HG02798 (cell line): ENCODE data around the gene SLC38A10.
"Not testable (repeated sequence)": the region's sequence is repeated elsewhere in the genome, so short reads cannot be mapped to it uniquely, and the experiment has no call there.

ENCODE experiments used
- ATAC-seq: cut with Tn5 transposase; IDR thresholded peaks from one replicate; pipeline ENCODE4 v1.9.1; 2021; ENCODE audit warnings: mild to moderate bottlenecking; ENCODE audit not compliant: unreplicated experiment, poor library complexity

SLC38A10 gene

DNA sequence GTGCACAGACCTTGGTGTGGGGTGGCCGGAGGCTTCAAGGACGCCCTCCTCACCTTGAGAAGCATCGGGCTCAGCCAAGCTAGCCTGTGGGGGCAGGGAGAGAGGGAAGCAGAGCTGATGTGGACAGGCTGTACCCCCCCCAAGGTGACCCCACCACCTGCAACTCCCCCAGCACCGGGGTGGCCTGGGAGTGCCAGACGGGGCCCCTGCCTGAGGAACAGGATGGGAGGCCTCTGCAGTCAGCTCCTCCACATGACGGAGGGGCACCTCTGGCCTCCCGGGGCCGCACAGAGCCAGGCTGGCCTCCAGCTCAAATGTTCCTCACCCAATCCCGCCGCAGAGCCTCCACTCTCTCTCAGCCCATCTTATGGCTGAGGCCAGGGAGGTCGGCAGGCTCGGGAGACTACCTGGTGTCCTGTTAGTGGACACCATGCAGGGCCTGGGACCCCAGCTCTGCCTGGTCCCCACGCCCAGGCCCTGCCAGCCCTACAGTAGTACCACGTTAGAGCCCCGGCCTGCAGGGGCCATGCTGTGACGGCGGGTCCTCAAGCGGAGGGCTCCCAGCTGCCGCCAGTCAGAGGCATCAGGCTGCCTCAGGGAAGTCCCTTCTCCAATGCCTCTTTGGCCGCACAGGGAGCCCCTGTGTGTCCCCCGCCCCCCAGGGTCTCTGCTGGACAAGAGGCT is 19.4 kb upstream of the SLC38A10 start:
- ATAC-seq: no peak

DNA sequence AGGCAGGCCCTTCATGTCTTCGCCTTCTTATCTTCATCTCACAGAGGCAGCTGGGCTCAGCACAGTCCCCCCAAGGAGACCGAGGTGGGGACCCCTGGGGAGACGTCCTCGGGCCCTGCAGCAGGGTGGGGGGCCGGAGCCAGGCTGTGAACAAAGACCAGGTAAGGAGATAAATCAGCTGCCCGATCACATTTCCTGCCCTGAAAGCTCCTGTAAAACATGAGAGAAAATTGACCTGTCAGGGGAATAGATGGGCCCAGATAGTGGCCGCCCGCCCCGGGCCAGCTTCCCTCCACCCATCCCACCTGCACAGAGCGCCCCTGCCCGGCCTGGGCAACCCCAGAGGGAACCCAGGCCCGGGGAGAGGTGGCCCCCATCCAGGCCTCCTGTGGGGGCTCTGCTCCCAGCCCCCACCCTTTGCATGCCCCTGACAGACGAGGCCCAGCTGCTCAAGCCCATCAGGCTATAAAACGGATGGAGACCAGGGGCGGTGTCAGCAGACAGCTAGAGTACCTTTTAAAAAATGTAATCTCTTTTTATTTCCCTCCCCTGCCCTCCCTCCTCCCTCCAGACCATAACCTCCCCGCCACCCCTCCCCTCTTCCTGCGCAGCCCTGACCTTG is 18.8 kb upstream of the SLC38A10 start:
- no peak for ATAC-seq

DNA sequence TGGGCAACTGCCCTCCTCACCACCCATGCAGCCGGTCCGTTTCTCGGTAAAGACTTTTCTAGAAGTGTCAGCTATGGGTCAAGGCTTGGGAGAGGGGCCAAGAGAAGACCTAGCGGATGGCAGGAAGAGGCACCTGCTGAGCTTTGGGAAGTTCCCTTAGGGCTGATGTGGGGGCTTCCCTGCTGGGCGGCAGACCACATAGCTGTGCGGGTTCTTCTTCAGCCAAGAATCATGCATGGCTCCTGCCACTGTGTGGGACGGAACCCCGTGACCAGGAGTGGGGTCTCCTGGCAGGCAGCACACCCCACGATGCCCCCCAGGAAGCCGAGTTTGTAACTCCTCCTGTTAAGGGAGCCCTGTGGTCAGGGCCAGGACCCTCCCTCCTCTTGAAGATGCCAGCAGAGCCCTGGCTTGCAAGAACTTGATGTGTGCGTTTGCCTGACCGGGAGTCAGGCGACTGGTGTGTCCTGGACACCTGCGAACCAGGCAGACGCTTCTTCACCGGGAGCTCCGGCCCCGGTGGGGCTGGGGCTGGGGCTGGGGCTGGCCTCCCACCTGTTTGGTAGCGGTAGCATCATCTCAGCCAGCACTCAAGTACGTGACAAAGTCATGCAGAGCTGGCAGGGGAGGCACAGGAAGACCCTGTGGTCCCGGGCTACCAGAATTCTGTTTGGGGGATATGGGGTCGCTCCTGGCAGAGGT is 17.7 kb upstream of the SLC38A10 start:
- ATAC-seq: no peak

DNA sequence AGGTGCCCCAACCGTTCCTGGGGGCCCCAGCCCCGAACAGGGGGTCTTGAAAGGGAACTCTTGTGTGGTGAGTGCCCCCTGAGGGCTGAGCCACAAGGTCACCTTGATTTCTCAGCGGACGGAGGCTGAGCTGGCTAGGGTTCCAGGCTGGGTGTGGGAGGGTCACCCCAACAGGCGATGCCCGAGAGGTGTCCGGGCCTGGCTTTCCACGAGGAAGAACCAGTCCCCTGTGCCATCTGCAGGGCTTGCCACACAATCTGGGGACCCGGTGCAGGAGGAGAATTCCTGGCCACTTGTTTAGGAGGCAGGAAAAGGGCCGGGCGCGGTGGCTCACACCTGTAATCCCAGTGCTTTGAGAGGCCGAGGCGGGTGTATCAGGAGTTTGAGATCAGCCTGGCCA is 16.8 kb upstream of the SLC38A10 start:
- no peak for ATAC-seq

DNA sequence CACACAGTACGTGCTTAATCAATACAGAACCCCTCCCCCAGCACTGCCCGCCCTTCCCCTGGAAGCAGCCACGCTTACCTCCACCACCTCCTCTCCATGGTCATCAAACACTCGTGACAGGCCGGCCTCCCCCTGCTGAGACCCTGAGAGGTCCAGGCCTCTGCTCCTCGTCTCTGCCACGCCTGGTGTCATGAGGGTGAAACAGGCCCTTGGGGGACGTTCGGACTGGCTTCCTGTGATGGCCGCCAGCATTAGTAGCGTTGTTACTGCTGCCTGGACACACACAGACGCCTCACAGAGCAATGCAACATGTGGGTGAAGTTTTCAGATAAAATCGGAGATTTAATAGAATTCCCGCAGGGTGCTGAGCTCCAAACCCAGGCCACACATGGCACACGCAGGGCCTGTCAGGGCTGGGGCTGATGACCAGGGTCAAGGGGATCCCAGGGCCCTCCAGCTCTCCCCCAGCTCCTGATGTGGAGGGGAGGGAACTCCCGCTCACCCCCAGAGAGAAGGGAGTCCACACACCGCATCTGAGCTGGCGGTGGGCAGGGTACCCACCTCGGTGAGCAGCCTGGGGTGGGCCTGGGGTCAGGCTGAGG is 15.9 kb upstream of the SLC38A10 start:
- no peak for ATAC-seq

DNA sequence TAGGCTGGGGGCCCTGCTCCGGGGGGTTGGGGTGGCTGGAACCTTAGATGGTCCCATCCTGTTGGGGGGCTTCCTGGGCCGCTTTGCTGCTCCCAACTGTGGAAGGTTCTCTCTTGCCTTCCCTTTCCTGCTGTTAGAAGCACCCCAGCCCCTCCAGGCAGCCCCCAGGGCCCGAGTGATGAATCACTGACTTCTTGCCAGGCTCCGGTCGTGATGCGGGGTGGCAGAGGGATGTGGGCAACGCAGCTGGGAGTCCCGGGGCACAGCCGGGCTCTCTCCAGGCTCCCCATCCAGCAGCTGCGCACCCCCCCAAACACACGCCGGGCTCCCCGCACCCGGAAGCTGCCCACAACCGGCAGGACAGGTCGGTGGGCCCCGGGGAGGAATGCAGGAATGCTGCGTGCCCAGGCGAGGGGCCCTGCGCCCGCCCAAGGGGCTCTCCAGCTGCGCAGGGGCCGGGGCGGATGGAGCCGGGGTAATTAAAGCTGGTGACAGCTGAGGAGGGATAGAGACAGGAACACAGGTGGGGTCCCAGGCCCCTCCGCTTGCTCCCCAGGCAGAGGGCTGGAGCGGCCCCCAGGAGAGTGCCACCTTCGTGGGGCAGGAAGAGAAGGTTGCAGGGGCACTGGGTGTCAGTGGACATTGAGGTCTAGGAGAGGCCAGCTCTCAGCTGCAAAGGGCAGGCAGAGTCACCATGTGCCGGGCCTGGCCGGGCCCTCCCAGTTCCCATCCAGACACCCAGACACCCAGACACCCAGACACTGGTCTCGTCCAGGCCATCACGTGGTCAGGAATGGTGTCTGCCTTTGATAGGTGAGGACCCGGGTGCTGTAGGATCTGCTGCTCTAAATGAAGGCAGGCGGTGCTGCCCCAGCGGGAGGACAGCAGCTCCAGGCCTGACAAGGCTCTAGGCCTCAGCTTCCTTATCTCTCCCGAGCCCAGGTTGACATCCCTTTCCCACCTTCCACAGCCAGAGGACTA is 15.0 kb upstream of the SLC38A10 start:
- ATAC-seq: no peak

DNA sequence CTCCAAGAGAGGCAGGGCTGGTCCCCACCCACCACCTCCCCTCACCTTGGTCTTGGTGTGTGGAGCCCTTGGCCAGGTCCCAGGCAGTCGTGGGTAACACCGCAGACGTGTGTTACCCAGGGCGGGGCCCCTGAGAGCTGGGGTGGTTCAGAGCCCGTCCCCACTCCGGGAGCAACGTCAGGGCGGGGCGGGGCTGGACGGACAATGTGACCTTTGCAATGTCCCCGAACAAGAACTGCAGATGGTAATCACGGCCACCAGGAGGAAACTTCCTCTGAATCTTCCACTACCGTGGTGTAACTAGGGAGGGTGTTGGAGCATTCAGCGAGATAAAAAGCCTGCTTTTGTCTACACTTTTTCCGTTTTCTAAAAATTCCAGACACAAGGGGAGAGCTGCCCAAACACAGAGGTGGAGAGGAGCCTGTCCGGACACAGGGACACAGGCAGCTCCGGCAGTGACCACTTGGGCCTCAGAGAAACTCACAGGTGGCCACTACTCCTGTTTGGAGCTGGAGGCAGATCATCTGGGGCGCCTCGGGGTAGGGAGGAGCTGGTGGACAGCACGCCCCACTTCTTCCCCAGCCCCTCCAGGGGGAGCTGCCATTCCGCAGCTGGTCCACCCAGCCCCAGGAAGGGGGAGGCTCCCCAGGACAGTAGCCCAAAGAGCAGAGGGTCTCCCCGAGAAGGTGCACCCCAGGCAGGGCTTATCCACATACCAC is 14.2 kb upstream of the SLC38A10 start:
- ATAC-seq: no peak

DNA sequence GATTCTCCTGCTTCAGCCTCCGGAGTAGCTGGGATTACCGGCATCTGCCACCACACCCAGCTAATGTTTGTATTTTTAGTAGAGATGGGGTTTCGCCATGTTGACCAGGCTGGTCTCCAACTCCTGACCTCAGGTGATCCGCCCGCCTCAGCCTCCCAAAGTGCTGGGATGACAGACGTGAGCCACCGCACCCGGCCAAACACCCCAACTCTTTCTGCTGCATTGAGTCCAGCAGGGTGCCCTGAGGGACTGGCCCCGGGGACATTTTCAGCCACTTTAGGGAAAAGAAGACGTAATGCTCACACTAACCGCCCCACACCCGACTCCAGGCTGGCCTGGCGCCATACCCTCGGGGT is 13.7 kb upstream of the SLC38A10 start:
- ATAC-seq: not testable (repeated sequence)

DNA sequence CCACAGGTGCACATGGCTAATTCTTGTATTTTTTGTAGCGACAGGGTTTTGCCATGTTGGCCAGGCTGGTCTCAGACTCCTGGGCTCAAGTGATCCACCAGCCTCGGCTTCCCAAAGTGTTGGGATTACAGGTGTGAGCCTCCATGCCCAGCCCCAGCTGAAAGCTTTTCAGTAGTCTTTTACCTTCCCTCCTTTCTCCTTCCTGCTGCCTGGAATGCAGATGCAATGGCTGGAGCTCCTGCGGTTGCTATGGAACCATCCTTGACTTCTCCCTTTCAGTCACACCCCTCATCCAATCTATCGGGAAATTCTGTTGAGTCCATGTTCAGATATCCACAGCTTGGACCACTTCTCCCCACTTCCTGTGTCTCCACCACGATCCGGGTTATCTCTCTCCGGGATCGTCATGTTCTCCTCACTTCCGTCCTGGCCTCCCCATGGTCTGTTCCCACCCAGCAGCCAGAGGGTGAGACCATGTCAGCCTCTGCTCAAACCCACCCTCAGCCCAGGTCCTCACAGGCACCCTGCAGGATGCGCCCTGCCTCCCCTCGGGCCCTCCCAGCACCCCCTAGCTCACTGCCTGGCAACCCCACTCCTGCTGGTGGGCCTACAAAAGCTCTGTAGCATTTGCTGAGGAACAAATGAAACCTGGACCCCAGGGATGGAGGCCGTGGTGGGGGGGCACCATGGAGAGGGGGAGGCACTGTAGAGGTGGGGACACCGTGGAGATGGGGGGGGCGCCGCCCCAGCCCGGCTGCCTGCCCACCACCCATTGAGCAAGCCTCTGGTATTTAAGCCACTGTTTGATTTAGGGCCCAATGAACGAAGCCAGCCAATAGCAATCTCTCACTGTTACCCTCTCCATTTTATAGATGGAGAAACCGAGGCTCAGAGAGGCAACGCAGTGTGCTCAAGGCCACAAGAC is 12.8 kb upstream of the SLC38A10 start:
- no peak for ATAC-seq

DNA sequence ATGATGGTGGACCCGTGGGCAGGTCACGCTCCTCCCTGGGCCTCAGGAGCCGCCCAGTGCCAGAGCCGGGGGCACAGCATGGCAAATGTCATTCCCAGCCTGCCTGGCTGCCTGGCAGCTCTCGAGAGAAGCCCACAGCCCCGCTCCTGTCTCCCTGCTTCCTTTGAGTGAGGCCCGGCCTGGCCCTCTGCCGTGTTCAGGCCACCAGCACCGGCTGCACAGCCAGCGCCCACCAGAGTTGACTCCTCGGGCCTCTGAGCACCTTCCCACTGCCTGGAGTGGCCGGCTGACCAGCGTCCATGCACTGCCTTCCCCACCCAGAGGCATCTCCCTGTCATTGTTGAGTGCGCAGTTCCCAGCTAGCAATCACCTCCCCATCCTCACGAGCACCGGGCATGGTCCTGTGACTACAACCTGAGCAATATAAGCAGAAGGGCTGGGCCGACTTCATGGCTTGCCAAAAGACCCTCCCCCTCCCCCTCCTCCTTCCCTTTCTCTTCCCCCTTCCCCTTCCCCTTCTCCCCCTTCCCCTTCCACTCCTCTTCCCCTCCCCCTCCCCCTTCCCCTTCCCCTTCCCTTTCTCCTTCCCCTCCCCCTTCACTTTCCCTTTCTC is 11.9 kb upstream of the SLC38A10 start:
- no peak for ATAC-seq

DNA sequence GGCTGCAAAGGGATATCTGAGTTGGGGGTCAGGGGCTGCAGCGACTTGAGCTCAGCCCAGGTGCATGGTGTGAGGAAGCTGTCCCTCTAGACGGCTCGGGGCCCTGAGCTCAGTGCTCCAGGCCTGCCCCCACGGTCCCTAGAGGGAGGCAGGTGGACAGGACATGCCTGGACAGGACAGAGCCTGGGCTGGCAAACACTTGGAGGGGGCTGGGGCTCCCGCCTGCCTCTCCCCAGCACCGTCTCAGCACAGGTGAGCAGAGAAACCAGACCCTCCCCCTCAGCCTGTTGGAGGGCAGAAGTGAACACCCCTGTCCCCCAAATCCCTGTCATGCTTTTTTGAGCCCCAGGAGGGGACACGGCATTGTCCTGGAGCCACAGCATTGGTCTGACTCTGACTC is 11.4 kb upstream of the SLC38A10 start:
- ATAC-seq: no peak

DNA sequence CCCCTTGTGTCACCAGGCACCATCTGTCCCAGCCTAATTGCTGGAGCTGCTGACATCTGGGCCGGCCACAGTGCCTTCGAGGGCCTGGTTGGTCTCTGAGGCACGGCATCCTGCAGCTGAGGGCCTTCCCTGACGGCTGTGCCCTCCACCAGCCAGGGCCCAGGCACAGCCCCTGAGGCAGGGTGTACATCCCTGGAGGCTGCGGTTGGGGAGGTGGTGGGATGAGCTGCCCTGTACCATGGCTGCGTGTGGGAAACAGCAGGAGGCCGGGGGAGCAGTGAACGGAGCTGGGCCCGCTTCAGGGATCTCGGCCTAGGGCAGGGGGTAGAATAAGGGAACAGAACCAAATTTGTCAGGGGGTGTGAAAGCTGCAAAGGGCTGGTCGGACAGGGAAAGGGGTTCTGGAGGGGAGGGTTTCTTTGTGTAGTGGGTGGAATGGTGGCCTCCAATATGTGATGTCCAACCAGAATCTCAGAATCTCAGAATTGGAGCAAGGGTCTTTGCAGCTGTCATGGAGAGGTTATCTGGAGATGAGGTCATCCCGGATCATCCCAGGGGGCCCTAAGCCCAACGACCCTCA is 10.0 kb upstream of the SLC38A10 start:
- no peak for ATAC-seq

DNA sequence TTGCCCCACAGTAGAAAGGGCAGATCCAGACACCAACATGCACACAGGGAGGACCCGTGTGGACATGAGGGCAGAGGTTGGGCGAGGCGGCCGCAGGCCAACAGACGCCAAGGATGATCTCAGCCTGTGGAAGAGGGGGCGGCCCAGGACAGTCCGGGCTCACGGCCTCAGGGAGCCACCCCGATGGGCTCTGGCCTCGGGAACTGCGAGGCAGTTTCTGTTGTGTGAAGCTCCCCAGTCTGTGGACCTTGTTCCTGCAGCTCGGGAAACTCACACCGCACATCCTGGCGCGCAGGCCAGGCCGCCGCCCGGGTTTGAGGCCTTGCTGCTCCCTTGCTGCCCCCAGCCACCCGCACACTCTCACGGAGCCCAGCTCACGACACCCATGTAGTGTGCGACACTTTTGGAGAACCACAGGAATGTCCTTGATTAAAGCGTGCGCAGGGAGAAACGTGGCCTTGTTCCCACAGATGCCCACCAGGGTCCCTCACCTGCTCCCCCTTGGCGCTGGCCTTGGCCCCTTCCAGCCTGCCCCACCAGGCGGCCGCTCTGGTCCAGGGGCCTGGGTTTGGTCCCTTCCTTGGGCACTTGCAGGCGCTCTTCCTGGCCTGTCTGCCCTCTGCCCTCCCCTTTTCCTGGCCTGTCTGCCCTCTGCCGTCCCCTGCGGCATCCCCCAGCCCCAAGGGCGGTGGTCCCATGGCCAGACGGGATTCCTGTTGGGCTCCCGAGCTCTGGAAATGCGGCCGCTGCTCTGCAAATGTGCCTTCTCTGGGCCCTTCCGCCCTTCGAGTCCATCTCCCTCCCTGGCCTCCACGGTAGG is 9.3 kb upstream of the SLC38A10 start:
- no peak for ATAC-seq

DNA sequence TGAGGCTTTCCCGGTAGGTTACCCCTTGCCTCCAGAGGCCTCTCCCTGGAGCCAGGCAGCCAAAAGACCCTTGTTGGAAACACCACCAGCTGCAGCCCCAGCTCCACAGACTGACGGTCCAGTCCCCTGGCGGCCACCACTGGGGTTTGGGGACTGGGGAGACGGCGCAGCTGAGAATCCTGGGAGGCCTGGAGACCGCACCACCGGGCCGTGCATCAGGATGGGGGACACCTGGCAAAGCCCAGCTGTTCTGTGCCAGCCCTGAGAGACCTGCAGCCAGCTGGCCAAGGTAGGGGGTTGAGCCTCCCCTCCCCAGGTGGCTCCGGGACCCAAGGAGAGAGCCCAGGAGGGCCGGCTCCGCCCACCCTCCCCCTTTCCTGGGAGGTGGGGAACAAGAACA is 8.3 kb upstream of the SLC38A10 start:
- ATAC-seq: no peak

DNA sequence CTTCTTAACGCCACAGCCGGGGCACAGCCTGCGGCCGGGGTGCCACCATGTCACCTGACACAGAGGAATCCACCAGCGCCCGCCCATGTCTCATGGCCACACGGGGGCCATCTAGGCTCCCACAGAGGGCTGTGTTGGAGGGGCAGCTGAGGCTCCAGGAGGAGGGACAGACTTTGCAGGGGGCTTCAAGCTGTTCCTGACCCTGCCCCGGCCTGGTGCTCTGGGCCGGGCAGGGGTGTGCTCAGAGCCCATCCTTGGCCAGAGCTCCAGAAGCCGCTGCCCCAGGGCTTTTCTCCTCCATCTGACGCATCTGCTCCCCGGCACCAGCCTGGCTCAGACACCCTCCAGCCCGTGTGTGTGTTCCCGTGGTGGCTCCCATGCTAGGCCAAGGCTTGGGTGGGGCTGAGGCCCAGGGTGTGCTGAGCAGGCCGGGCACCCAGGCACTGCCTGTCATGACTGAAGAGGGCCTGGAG is 7.8 kb upstream of the SLC38A10 start:
- ATAC-seq: no peak

DNA sequence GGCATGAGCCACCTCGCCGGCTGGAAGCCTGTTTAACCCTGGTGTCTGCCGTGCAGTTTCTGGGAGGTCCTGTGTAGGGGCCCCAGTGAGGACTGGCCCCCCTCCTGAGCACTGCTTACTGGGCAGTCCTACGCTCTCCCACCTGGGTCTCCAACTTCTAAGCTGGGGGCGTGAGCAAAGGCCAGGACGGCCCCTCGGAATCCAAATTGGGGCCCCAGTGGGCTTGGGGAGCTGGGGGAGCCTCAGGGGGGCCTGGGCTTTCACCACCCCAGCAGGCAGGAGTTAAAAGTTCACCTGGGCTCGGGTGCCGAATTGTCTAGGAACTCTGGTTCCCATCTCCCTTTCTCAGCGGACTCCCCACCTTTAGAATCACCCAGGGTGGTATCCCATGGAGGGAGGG is 7.2 kb upstream of the SLC38A10 start:
- ATAC-seq: no peak
